Psoas muscle (tissue), 8 donors: ENCODE results near the gene FADS2. TPM values are rescaled to one million over a fixed set of nuclear protein-coding genes. Genes with fewer than 3 reads are reported as not detected.

Experiments used
- ATAC-seq, 4 donors: fragments of 200-7000 bp; cut with Tn5 transposase; one replicate each; pipeline ENCODE4 v1.9.1; 2020; ENCODE audit warnings: moderate library complexity in 3 of 4, mild to moderate bottlenecking in 2 of 4
- DNase-seq, 2 donors: peaks; one replicate each; pipeline ENCODE4 v3.0.0-alpha.2; 2020
- H3K27ac ChIP-seq: fragments of 200-600 bp; one replicate; pipeline ENCODE4 v1.8.0; 2022
- H3K27me3 ChIP-seq, 3 donors: fragments of 200-600 bp in 1 of 3; one replicate each; pipeline versions ENCODE4 v1.6.1 to v1.8.0; 2013 to 2022; ENCODE audit warnings: low read length in 2 of 3, mild to moderate bottlenecking in 2 of 3, moderate library complexity in 1 of 3; ENCODE audit not compliant: insufficient read depth in 3 of 3
- H3K36me3 ChIP-seq, 2 donors: fragments of 200-600 bp in 1 of 2; one replicate each; pipeline versions ENCODE4 v1.6.1 to v1.8.0; 2013 to 2022; ENCODE audit warnings: low read depth in 1 of 2, mild to moderate bottlenecking in 1 of 2, moderate library complexity in 1 of 2; ENCODE audit not compliant: insufficient read depth in 1 of 2
- H3K4me1 ChIP-seq: fragments of 200-600 bp; one replicate; pipeline ENCODE4 v1.8.0; 2022
- H3K4me3 ChIP-seq: fragments of 200-600 bp; one replicate; pipeline ENCODE4 v1.8.0; 2022; ENCODE audit warnings: mild to moderate bottlenecking
- H3K9me3 ChIP-seq: fragments of 200-600 bp; one replicate; pipeline ENCODE4 v1.8.0; 2022
- WGBS, 3 donors: extraction: QIAGEN DNeasy Blood & Tissue Kit; methylation state at CpG; one replicate each; pipeline versions ENCODE4 v1.1.6 to v1.1.7; 2013; 5-methylcytosine and 5-hydroxymethylcytosine counted together
- intact Hi-C, 2 donors: fragments of 100-400 bp; cut with DNase I; formaldehyde crosslinking; loops; one replicate each; pipeline versions ENCODE4 v1.11.0 to v1.14.2; 2022
- polyA plus RNA-seq, 3 donors: library from polyadenylated mRNA; stranded (reverse); fragments of 200-250 nt; gene quantifications; one replicate each; pipeline ENCODE4 v1.2.3, GENCODE V29; 2013
- total RNA-seq, 4 donors: library from RNA; stranded (reverse); fragmentation: NEBNext Ultra II Directional in 2 of 4; extraction: Animal tissue kit (Norgen Biotek cat#: 25700) in 2 of 4; gene quantifications; one replicate each; pipeline versions ENCODE4 v1.2.1 to v1.2.4, GENCODE V29; 2021 to 2023
- TF ChIP-seq, protein P1 (sequence below): fragments of 200-600 bp; IDR thresholded peaks from one replicate; pipeline ENCODE4 v1.8.0; 2022; ENCODE audit warnings: antibody characterized with exemption
- donor health status: healthy with polysubstance abuse.
- donor health status: DM: no; HTN: no; CAD: no; lungs with moderate emphysema.
- donor health status: Bipolar disorder and iron deficiency.
- donor health status: healthy.
- donor health status: DM: yes; HTN: yes; CAD: no.
- donor health status: DM: no; HTN: no; CAD: no.
- donor health status: DM: no; HTN: no; CAD: no.
- donor health status: DM: yes; HTN: yes; CAD: no.

Gene FADS2
- total and polyA plus RNA-seq, 7 donors = 2.2 to 8.4 (median 5.5) TPM

DNA sequence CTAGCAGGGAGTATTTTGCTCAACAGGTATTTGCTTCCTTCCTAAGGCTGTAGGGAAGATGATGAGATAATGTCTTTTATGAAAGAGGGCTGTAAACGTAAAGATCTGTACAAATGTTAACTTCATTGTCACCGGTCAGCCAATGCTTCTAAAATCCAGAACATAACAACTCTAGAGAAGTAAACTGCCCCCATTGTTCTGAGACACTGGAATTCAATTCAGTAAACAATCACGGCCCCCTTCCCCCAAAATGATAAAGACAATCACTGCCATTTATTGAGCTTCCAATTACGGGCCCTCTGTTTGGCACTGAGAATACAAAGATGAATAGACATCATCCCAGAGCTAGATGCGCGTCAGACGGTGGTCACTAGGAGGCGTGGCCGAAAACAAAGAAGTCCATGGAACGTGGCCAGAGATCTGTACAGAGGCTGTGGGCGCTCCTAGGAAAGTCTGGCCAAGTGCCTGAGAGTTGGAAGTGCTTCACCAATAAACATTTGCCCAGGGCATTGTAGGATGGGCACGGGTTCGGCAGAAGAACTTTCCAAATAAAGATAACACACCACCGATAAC lies 36.3 kb upstream of the FADS2 start:
- 2 to 4% (median 3%) methylated on average over 14 of the region's 14 CpGs for WGBS, 3 donors
- DNase-seq = peak; percentile 61 to 74
- peak; percentile 47 to 73 (median 58) for ATAC-seq
- peak overlapping the region; percentile 97 for H3K27ac ChIP-seq
- peaks cover 17% of the 10 kb centered on the region for H3K4me1 ChIP-seq
- peak overlapping the region; percentile 86 for H3K4me3 ChIP-seq
- H3K27me3 ChIP-seq = no peaks in the 10 kb centered on the region
- no peaks in the 10 kb centered on the region for H3K9me3 ChIP-seq
- TF ChIP-seq, protein P1, sequence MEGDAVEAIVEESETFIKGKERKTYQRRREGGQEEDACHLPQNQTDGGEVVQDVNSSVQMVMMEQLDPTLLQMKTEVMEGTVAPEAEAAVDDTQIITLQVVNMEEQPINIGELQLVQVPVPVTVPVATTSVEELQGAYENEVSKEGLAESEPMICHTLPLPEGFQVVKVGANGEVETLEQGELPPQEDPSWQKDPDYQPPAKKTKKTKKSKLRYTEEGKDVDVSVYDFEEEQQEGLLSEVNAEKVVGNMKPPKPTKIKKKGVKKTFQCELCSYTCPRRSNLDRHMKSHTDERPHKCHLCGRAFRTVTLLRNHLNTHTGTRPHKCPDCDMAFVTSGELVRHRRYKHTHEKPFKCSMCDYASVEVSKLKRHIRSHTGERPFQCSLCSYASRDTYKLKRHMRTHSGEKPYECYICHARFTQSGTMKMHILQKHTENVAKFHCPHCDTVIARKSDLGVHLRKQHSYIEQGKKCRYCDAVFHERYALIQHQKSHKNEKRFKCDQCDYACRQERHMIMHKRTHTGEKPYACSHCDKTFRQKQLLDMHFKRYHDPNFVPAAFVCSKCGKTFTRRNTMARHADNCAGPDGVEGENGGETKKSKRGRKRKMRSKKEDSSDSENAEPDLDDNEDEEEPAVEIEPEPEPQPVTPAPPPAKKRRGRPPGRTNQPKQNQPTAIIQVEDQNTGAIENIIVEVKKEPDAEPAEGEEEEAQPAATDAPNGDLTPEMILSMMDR = no peak
- peaks cover 6 to 45% of the 10 kb centered on the region in 2 donors for H3K36me3 ChIP-seq
- intact Hi-C loops = loop anchor here (5.0 to 10.0 kb wide), 3 partner anchors 100 to 163 kb away; partner anchors contain the start of genes BEST1 (in 1 of the 2) and FADS3 (in 1 of the 2)

DNA sequence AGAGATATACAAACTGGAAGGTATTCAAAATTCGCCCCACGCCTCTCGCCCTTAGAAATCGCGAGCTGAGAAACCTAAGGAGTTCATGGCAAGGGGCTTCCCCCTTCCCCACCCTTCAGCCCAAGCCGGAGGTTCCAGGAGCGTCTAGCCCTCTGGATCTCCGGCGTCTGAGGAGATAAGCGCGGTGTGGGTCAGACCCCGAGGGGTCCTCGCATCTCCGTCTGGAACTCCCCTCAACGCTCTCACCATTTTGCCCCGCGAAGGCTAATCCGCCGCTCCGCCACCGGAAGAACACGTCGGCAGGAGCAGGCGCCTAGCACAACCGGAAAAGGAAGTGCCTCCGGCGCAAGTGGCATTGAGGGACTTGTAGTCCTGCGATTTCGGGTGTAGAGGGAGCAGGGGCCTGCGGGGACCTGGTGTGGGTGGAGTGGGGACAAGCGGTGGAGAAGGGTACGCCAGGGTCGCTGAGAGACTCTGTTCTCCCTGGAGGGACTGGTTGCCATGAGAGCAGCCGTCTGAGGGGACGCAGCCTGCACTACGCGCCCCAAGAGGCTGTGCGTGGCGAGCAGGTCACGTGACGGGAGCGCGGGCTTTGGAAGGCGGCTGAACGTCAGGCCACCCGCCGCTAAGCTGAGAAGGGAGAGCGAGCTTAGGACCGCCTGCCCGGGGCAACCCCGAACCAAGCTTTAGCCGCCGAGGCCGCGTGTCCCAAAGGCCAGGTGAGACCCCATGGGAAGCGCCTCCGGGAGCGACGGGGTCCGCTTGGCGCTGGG lies 35.6 kb upstream of the FADS2 start, which contains the start of the genes FEN1 and TMEM258:
FEN1 (plus strand) TSS at position 602 of the 773 bp plus-strand sequence. CDS start 2,451 bp downstream, outside the sequence.
TMEM258 (minus strand) TSS at position 290 of the 773 bp plus-strand sequence; CDS start at position 249, 41 bp downstream.
- ATAC-seq (peak; percentile 91 to 96 (median 94)), DNase-seq (peak; percentile 90 to 94)
- Histone ChIP-seq H3K27me3 (no peaks in the 10 kb centered on the region), H3K4me1 (peaks cover 19% of the 10 kb centered on the region), H3K4me3 (peak within 1 kb of the TSS; percentile 86), H3K36me3 (peaks cover 6 to 38% of the 10 kb centered on the region in 2 donors), H3K27ac (peak within 1 kb of the TSS; percentile 97), H3K9me3 (no peaks in the 10 kb centered on the region)
- intact Hi-C loops = loop anchor here (5.0 to 10.0 kb wide), 3 partner anchors 100 to 162 kb away; partner anchors contain the start of genes BEST1 (in 1 of the 2) and FADS3 (in 1 of the 2)
- TF ChIP-seq, protein P1 = no peak
- 0% methylated on average over 55 to 61 of the region's 61 CpGs for WGBS, 3 donors

DNA sequence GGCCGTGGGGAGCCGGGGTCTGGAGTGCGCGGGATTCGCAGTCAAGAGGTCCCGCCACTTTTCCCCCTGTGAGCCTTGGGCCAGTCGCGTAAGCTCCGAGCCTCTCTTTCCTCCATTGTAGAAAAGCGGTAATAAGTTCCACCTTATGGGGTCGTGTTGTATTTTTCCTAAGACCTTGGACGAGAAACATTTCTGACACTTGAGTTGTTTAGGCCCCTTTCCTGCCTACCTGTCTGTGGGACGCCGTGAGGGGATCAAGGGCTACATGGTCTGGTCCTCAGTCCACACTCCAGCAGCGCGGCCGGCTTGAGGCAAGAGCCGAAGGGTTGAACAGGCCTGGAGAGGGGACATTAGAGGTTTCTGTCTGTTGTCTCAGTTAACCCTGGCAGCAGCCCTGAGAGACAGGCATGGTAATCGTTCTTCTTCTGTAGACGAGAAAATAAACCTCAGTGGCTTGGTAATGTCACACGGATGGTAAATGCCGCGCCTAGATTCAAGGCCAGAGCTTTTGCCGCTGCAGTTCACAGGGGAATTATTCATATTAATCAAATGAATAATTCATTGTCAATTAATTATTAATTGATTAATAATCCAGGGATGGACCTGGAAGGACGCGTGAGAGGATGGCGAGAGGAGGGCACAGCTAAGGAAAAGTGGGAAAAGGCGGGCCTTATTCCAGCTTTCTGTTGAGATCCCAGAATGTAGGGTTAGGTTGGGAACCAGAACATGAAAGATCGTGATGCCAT lies 34.8 kb upstream of the FADS2 start:
- H3K27ac ChIP-seq = peak overlapping the region; percentile 97
- peaks cover 6 to 30% of the 10 kb centered on the region in 2 donors for H3K36me3 ChIP-seq
- ATAC-seq = peak in 3 of 4 donors; percentile 21 to 30 (median 23)
- DNase-seq = peak in 1 of 2 donors; percentile 44
- H3K4me1 ChIP-seq = peaks cover 20% of the 10 kb centered on the region
- intact Hi-C loops = loop anchor here (5.0 to 10.0 kb wide), 3 partner anchors 99 to 162 kb away; partner anchors contain the start of genes BEST1 (in 1 of the 2) and FADS3 (in 1 of the 2)
- H3K9me3 ChIP-seq = no peaks in the 10 kb centered on the region
- TF ChIP-seq, protein P1 = no peak
- no peaks in the 10 kb centered on the region for H3K27me3 ChIP-seq
- WGBS, 3 donors = 3 to 4% (median 4%) methylated on average over 29 of the region's 29 CpGs
- peak overlapping the region; percentile 86 for H3K4me3 ChIP-seq

- TF ChIP-seq, protein P1 = no peak
- H3K27ac ChIP-seq = no peak overlapping the region
- H3K36me3 ChIP-seq = peaks cover 6 to 25% of the 10 kb centered on the region in 2 donors
- intact Hi-C loops = loop anchor here (5.0 to 10.0 kb wide), 3 partner anchors 98 to 161 kb away; partner anchors contain the start of genes BEST1 (in 1 of the 2) and FADS3 (in 1 of the 2)
- peak in 1 of 2 donors; percentile 11 for DNase-seq
- H3K4me1 ChIP-seq = peaks cover 20% of the 10 kb centered on the region
- H3K9me3 ChIP-seq = no peaks in the 10 kb centered on the region
- ATAC-seq = no peak
- 48 to 73% (median 58%) methylated on average over 3 of the region's 3 CpGs for WGBS, 3 donors
- H3K27me3 ChIP-seq = no peaks in the 10 kb centered on the region
- H3K4me3 ChIP-seq = no peak overlapping the region
Measured at GRCh38 chr11:61793829-61794204, 34.3 kb upstream of the FADS2 start.
